GM12878 (cell line): ENCODE measurements around the gene DYNLT2B.

Source experiments
- CTCF ChIP-seq, 3 experiments: IDR thresholded peaks in 2 of 3; conservative IDR thresholded peaks in 1 of 3; 2 replicates each; pipeline ENCODE4 v1.5.1; 2011; ENCODE audit warnings: low read depth in 3 of 3, low read length in 3 of 3, mild to moderate bottlenecking in 3 of 3, control low read depth in 2 of 3, moderate library complexity in 2 of 3, inconsistent platforms in 1 of 3, mixed read lengths in 1 of 3; ENCODE audit not compliant: control insufficient read depth in 2 of 3, insufficient read depth in 1 of 3; ENCODE audit errors: extremely low read depth in 1 of 3
- RAD21 ChIP-seq: IDR thresholded peaks from 2 replicates; pipeline ENCODE4 v1.6.1; 2011; ENCODE audit warnings: mild to moderate bottlenecking, low read depth, low read length, moderate library complexity; ENCODE audit not compliant: insufficient read depth
- SP1 ChIP-seq: IDR thresholded peaks from one replicate; pipeline ENCODE4 v1.6.1; 2011; ENCODE audit warnings: low read depth, low read length
- ZNF274 ChIP-seq: IDR thresholded peaks from one replicate; pipeline ENCODE4 v1.8.0; 2011; ENCODE audit not compliant: insufficient read length, insufficient read depth

- TF ChIP-seq ZNF274 (no peak), CTCF (IDR thresholded peaks at IDR 0.05 in 2 of 3, conservative IDR thresholded peaks at IDR 0.05 in 1 of 3; ENCODE audit: control insufficient read depth in 2 of 3, extremely low read depth in 1 of 3, insufficient read depth in 1 of 3, low read depth in 3 of 3, low read length in 3 of 3) (no peak), RAD21 (no peak), SP1 (no peak)
Observed at GRCh38 chr3:196355668-196356067, 37.6 kb upstream of the DYNLT2B start.
